Vagina (tissue), 2 donors: ENCODE results near the gene GLG1. TPM values are rescaled to one million over a fixed set of nuclear protein-coding genes. Genes with fewer than 3 reads are reported as not detected.
A peak's percentile ranks its signal among the peaks of the same experiment; 100 is the strongest.
"Not testable (repeated sequence)": the region's sequence is repeated elsewhere in the genome, so short reads cannot be mapped to it uniquely, and the experiment has no call there.

Experiments
- DNase-seq, 2 donors: peaks; one replicate each; pipeline ENCODE4 v3.0.0-alpha.2; 2017; ENCODE audit errors: extremely low spot score in 2 of 2
- H3K27ac ChIP-seq: fragments of 200-600 bp; sonication (generic); one replicate; pipeline ENCODE4 v1.5.1; 2019
- H3K27me3 ChIP-seq: fragments of 200-600 bp; sonication (generic); one replicate; pipeline ENCODE4 v1.5.1; 2019
- H3K36me3 ChIP-seq, 2 donors: fragments of 200-600 bp; sonication (generic); one replicate each; pipeline ENCODE4 v1.5.1; 2017 to 2019
- H3K4me1 ChIP-seq: fragments of 200-600 bp; sonication (generic); one replicate; pipeline ENCODE4 v1.5.1; 2019
- H3K4me3 ChIP-seq, 2 donors: fragments of 200-600 bp; sonication (generic); 1 replicate in 1 of 2; 2 replicates in 1 of 2; pipeline ENCODE4 v1.5.1; 2016 to 2019
- H3K9me3 ChIP-seq: fragments of 200-600 bp; sonication (generic); one replicate; pipeline ENCODE4 v1.5.1; 2019
- CTCF ChIP-seq, 3 experiments: fragments of 450-650 bp in 2 of 3; fragments of 200-600 bp in 1 of 3; sonication (generic) in 1 of 3; IDR thresholded peaks; one replicate each; pipeline ENCODE4 v1.5.1; 2017 to 2019; ENCODE audit warnings: antibody characterized with exemption in 3 of 3, mild to moderate bottlenecking in 2 of 3, moderate library complexity in 2 of 3
- POLR2A ChIP-seq, 2 donors: fragments of 450-650 bp; IDR thresholded peaks; one replicate each; pipeline ENCODE4 v1.6.1; 2017; ENCODE audit warnings: antibody characterized with exemption in 2 of 2, mild to moderate bottlenecking in 2 of 2, moderate library complexity in 2 of 2
- POLR2AphosphoS5 ChIP-seq, 2 donors: sonication (generic); formaldehyde crosslinking; IDR thresholded peaks; one replicate each; pipeline ENCODE4 v1.9.0; 2017; ENCODE audit warnings: antibody characterized with exemption in 2 of 2, mild to moderate bottlenecking in 2 of 2, low read depth in 1 of 2; ENCODE audit not compliant: insufficient read depth in 1 of 2
- intact Hi-C: fragments of 100-400 bp; cut with DNase I; formaldehyde crosslinking; loops from one replicate; pipeline ENCODE4 v1.15.1; 2023
- total RNA-seq: library from RNA; depleted of rRNA; stranded (reverse); fragments of >200 nt; gene quantifications from one replicate; pipeline ENCODE4 v1.2.3, GENCODE V29; 2016

The GLG1 gene
- total RNA-seq, result 76.9 TPM

DNA sequence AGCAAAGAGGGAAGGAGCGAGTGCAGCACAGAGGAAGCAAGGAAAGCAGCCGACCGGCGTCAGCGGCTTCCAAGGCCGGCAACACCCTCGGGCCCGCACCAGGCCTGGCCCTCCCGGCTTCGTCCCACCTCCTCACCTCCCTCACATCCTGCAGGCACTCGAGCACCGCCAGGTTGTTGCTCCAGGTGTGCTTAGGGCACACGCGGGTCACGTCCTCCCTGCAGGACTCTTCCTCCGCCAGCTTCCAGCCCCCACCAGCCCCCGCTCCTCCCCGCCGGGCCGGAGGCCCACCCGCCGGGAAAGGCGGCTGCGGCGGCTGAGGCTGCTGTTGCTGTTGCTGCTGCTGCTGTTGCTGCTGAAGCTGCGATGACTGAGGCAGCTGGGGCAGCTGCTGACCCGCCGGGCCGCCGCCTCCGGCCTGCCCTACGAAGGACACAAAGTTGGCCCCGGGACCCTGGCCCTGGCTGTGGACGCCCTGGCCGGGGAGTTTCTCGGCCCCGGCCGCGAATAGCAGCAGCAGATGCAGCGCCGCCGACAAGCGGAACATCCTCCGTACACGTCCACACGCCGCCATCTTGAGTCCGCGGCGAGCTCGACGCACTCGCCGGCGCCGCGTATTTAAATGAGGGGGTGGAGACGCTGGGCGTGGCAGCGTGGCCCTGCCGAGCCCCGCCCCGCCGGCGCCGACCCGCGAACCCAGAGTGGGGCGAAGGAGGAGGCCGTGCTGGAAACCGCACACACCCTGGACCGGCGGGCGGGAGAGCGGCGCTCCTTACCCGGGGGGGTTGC is at the start of gene GLG1:
Gene GLG1, minus strand, starts transcription at position 594 of the 789 bp plus-strand sequence. Its CDS starts 20 bp downstream, at position 574.
- no peaks in the 10 kb centered on the region for H3K9me3 ChIP-seq
- peak within 1 kb of the TSS; percentile 96 to 99 for H3K4me3 ChIP-seq
- H3K36me3 ChIP-seq, result no peaks in the 10 kb centered on the region
- intact Hi-C loops, result no loop called here
- peak within 1 kb of the TSS; percentile 98 for H3K27ac ChIP-seq
- no peaks in the 10 kb centered on the region for H3K27me3 ChIP-seq
- DNase-seq, result no peak
- TF ChIP-seq CTCF (IDR thresholded peaks at IDR 0.05) (no peak), POLR2AphosphoS5 (IDR thresholded peaks at IDR 0.05; ENCODE audit: insufficient read depth in 1 of 2, low read depth in 1 of 2) (peak; percentile 72 to 98), POLR2A (IDR thresholded peaks at IDR 0.05) (peak in 1 of 2 donors; percentile 86)
- H3K4me1 ChIP-seq, result peaks cover 46% of the 10 kb centered on the region

DNA sequence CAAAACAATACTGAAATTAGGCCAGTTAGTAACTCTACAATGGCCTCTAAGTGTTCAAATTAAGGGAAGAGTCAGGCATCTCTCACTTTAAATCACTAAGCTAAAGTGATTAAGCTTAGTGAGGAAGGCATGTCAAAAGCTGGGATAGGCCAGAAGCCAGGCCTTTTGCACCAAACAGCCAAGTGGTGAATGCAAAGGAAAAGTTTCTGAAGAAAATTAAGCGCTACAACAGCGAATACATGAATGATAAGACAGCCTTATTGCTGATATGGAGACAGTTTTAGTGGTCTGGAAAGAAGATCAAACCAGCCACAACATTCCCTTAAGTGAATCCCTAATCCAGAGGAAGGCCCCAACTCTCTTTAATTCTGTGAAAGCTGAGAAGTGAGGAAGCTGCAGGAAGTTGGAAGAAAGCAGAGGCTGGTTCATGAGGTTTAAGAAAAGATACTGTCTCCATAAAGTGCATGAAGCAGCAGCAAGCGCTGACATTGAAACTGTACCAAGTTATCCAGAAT is 47.7 kb upstream of the GLG1 start:
- peaks cover 0 to 23% of the 10 kb centered on the region in 2 donors for H3K36me3 ChIP-seq
- H3K4me1 ChIP-seq, result peaks cover 22% of the 10 kb centered on the region
- TF ChIP-seq POLR2AphosphoS5 (IDR thresholded peaks at IDR 0.05; ENCODE audit: insufficient read depth in 1 of 2, low read depth in 1 of 2) (no peak), POLR2A (IDR thresholded peaks at IDR 0.05) (no peak), CTCF (IDR thresholded peaks at IDR 0.05) (no peak)
- H3K27me3 ChIP-seq, result no peaks in the 10 kb centered on the region
- H3K4me3 ChIP-seq, result no peak overlapping the region
- no peaks in the 10 kb centered on the region for H3K9me3 ChIP-seq
- DNase-seq, result no peak
- intact Hi-C loops, result no loop called here
- no peak overlapping the region for H3K27ac ChIP-seq

GRCh38 chr16:74652883-74653282 is 46.0 kb upstream of the GLG1 start:
- intact Hi-C loops, H3K9me3 ChIP-seq, H3K27me3 ChIP-seq, H3K4me3 ChIP-seq, H3K4me1 ChIP-seq, H3K27ac ChIP-seq, DNase-seq: not testable (repeated sequence)
- peaks cover 0 to 31% of the 10 kb centered on the region in 2 donors for H3K36me3 ChIP-seq

- intact Hi-C loops, result no loop called here
- TF ChIP-seq CTCF (IDR thresholded peaks at IDR 0.05), result no peak
- no peak for TF ChIP-seq POLR2AphosphoS5 (IDR thresholded peaks at IDR 0.05; ENCODE audit: insufficient read depth in 1 of 2, low read depth in 1 of 2)
- TF ChIP-seq POLR2A (IDR thresholded peaks at IDR 0.05), result no peak
- H3K4me1 ChIP-seq, result peaks cover 4% of the 10 kb centered on the region
- DNase-seq, result no peak
- peaks cover 0 to 37% of the 10 kb centered on the region in 2 donors for H3K36me3 ChIP-seq
- no peaks in the 10 kb centered on the region for H3K9me3 ChIP-seq
- no peak overlapping the region for H3K27ac ChIP-seq
- no peak overlapping the region for H3K4me3 ChIP-seq
- no peaks in the 10 kb centered on the region for H3K27me3 ChIP-seq
Observed at GRCh38 chr16:74652249-74652648, 45.3 kb upstream of the GLG1 start.

DNA sequence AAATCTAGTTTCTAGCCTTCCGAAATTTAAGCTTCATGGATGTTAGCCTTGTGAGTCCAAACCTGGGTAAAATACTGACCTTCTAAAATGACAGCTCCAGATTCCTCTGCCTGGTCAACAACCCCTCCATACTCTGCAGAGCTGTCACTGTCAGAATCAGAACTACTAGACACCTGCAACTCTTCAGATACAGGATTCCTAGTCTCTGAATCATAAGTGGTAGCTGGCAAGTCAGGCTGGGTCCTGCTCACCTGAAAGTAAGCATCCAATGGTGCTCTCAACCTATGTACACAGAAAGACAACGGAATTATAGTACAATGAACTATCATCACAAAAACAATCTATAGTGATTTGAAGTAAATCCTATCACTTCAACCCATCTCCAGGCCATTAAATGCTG is 44.9 kb upstream of the GLG1 start:
- intact Hi-C loops, result no loop called here
- no peak overlapping the region for H3K27ac ChIP-seq
- DNase-seq, result no peak
- H3K9me3 ChIP-seq, result no peaks in the 10 kb centered on the region
- no peak overlapping the region for H3K4me3 ChIP-seq
- H3K4me1 ChIP-seq, result peaks cover 4% of the 10 kb centered on the region
- no peak for TF ChIP-seq CTCF (IDR thresholded peaks at IDR 0.05)
- no peak for TF ChIP-seq POLR2A (IDR thresholded peaks at IDR 0.05)
- TF ChIP-seq POLR2AphosphoS5 (IDR thresholded peaks at IDR 0.05; ENCODE audit: insufficient read depth in 1 of 2, low read depth in 1 of 2), result no peak
- peaks cover 0 to 41% of the 10 kb centered on the region in 2 donors for H3K36me3 ChIP-seq
- H3K27me3 ChIP-seq, result no peaks in the 10 kb centered on the region
